ENCODE measurements around the gene FBXO8.

GRCh38 chr4:174278467-174278866 lies 5.0 kb downstream of the FBXO8 start:
- TF ChIP-seq CTCF (IDR thresholded peaks at IDR 0.05), result no peak
- TF ChIP-seq POLR2A (IDR thresholded peaks at IDR 0.05), result no peak
